GM21723 (cell line): ENCODE data around the gene EMILIN1.
"Not testable (repeated sequence)": the region's sequence is repeated elsewhere in the genome, so short reads cannot be mapped to it uniquely, and the experiment has no call there.

Experiments used
- ATAC-seq: cut with Tn5 transposase; IDR thresholded peaks from one replicate; pipeline ENCODE4 v1.9.1; 2021; ENCODE audit warnings: mild to moderate bottlenecking, moderate library complexity; ENCODE audit not compliant: unreplicated experiment

Gene EMILIN1

DNA sequence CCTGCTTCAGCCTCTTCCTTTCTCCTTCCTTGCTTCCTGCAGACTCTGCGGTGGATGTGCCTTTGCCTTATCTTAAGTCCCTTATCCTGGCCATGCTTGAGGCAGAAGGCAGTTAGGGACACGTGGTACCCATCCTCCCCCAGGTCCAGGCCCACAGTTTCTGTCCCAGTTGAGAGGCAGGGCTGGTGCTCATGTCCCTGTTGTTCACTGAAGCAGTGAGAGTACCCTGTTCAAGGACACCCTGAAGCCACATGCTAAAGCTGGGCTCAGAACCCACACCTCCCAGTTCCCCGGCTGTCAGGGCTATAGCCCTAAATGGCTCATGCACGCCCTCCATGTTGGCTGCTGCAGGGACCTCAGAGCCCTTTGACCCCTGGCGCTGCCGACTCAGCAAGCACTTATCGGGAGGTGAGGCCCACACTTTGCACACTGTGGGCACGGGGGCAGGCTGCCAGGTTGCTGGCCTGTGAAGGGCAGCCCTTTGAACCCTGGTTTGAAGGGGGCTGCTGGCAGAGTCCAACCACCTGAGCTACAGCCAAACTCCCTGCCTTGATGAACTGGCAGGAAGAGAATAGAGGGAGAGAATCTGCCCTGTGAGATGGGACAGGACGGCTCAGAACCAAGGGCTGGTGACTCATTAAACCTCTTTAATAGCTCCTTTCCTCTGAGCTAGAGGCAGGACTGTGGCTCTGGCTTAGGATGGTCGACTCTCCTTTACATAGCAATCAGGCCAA is 14.4 kb downstream of the EMILIN1 start:
- ATAC-seq, result no peak

DNA sequence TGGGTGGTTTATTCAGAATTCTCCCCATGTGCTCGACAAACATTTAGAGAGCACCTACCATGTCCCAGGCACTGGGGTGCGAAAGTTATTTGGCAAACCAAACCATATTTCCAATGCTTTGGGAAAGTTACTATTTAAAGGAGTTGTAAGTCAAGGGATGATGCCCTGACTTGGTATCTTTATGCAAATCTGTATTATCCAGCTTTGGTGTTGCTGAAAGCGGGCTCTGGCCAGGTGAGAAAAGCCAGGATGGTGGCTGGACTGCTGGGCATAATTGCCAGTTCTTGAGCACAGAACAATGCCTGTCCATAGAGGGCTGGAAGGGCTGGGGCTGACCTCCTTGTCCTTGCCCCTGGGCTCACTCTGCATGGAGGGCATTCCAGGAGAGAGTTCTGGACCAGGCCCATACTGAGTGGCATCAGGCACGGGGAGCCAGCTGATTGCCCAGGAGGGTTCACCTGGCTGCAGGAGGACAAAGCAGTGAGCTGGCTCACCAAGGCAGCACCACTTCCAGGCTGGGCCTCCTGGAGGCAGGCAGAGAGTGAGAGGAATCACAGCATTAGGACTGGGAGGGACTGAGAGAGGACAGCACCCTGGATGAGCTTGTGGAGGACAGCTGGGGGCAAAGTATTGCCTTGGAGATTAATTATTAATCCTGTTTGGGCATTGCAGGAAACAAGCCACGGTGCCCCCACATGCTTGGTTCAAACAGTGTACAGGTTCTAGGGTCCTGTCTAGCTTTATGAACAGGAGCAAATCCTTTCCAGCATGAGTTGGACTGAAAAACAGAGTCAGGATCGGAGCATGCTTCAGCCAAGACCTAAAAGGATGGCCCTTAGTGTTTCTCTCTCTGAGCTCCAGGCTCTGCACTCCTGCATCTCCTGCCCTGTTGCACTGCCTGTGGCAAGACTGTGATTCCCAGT is 15.3 kb downstream of the EMILIN1 start:
- no peak for ATAC-seq

- no peak for ATAC-seq
These were observed 16.1 kb downstream of the EMILIN1 start for GRCh38 chr2:27094353-27094984.

GRCh38 chr2:27095427-27095744 is 17.0 kb downstream of the EMILIN1 start:
- ATAC-seq, result no peak

- ATAC-seq, result peak; percentile 75
These were observed 17.6 kb downstream of the EMILIN1 start for GRCh38 chr2:27095745-27096651.

DNA sequence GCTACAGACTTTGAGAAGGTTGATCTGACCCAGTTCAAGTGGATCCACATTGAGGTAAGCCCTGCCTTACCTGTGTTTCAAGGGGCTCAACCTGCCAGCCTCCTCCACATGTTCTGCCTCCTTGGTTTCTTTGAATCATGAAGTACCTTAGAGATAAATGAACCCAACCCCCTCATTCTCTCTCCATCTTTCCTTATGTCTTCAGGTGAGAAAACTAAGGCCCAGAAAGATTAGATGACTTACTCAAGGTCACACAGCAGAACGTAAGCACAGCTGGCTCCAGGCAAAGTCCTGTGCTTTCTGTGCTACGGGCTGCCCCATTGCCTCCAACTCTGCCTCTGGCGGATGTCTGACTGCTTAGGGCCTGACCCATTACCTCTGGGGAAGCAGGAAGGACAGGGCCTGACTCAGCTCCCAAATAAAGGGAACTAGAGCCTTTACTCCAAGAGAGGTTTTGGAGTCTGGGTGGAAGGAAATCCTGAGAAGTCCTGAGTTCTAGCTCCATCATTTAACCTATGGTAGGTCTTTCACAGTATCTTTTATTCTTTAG is 18.4 kb downstream of the EMILIN1 start:
- no peak for ATAC-seq

GRCh38 chr2:27097341-27097740 is 18.9 kb downstream of the EMILIN1 start:
- ATAC-seq, result no peak

- no peak for ATAC-seq
These were observed 21.0 kb downstream of the EMILIN1 start for GRCh38 chr2:27099334-27099955.

DNA sequence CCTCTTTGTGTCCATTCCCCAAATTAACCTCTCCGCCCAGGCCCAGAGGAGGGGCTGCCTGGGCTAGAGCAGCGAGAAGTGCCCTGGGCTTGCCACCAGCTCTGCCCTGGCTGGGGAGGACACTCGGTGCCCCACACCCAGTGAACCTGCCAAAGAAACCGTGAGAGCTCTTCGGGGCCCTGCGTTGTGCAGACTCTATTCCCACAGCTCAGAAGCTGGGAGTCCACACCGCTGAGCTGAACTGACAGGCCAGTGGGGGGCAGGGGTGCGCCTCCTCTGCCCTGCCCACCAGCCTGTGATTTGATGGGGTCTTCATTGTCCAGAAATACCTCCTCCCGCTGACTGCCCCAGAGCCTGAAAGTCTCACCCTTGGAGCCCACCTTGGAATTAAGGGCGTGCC is 21.6 kb downstream of the EMILIN1 start:
- no peak for ATAC-seq

DNA sequence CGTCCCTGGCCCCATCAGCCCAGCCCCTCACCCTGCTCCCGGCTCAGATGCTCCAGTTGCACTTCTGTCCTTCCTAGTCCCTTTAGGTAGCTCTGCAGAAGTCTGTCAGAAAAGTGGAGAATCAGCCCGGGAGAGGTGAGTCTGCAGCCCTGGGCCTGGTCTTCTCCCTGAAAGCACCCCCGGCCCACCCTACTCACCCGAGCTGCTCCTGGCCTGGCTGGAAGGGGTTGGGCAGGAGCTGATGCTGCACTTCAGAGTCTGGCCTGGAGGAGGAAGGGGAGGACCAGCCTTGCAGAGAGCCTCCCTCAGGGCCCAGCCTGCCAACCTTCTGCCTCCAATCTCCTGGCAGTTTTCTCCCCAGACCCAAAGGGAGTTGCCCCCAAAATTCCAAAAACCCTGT is 23.9 kb downstream of the EMILIN1 start:
- no peak for ATAC-seq

DNA sequence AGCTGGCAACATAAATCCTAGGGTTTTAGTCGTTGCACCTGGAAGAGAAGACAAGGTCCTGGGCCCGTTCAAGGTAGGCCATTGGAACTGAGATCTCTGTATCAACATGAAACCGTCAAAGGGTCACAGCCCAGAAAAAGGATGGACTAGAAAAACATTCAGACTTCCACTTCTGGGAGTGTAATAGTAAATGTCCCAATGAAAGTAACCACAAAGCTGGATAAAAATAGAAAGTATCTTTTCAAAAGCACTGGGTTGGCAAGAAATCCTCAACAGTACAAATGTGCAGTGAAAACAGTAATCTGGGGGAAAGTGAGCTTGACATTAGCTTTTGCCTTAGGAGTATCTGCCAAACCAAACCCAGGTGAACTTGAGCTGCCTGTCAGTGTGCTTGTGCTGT is 27.6 kb downstream of the EMILIN1 start:
- ATAC-seq, result no peak

DNA sequence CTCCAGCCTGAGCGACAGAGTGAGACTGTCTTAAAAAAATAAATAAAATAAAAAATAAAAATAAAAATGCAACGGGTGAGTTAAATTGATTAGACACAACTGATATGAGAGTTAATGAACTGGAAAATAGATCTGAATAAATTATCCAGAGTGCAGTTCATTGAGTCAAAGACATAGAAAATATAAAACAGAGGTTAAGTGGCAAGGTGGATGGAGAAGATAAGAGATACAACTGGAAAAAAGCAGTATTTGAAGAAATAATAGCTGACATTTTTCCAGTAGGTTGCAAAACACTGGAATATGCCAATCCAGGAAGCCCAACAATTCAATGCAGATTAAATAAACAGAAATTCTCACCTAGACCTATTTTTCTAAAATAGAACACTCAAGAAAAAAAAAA is 29.8 kb downstream of the EMILIN1 start:
- no peak for ATAC-seq

GRCh38 chr2:27109083-27109482 is 30.7 kb downstream of the EMILIN1 start:
- ATAC-seq, result no peak

- not testable (repeated sequence) for ATAC-seq
These were observed 32.4 kb downstream of the EMILIN1 start for GRCh38 chr2:27110603-27111352.

- not testable (repeated sequence) for ATAC-seq
These were observed 33.1 kb downstream of the EMILIN1 start for GRCh38 chr2:27111392-27112078.

DNA sequence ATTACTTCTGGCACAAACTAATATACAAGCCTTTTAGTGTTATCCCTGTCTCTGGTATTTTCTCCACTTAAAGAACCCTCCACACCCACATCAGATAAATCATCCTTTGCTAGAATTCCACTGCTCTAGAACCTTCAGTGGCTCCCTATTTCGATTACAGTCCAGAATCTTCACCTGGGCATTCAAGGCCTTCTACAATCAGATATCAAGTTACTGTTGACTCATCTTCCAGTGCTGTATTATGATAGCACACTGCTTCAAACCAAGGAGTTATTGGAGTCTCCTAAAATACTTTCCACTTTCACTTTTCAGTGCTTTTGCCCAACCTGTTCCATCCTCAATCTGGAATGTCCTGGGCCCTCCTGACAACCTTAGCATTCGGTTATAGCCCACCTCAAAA is 37.1 kb downstream of the EMILIN1 start:
- no peak for ATAC-seq

- no peak for ATAC-seq
These were observed 39.6 kb downstream of the EMILIN1 start for GRCh38 chr2:27117995-27118524.

DNA sequence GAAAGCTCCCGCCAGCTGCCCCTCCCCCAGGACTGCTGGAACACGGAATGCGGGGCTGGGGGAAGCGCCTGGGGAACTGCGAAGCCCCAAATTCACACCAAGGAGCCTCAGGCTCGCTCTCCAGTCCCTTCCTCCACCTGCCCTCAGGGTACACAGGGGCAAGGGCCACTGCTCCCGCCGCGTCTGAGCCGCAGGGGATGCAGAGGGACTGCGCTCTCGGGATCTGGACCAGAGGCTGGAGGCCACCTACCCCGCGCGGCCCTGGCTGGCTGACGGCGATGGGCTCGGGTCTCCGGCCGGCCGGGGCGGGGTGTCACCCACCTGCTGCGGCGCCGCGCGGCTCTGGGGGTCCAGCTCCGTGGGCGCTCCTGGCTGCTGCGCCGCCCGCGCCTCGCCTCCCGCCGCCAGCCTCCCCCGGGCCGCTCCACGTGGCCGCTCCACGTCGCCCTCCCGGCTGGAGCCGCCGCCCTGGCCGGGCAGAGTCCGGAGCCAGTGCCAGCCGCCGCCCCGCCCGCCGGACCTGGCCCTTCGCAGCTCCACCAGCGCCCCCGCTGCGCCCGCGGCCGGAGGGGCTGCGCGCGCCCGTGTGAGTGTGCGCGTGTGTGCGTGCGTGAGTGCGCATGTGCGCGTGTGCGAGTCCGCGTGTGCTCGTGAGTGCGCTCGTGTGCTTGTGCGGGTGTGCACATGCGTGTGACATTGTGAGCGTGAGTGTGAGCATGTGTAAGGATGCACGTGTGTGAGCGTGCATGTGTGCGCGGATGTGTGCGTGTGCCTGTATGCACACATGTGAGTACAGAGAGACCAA is 40.3 kb downstream of the EMILIN1 start, which contains the start of gene CGREF1:
Gene CGREF1, minus strand, starts transcription at position 604 of the 805 bp plus-strand sequence. CDS start 14,762 bp downstream, outside the sequence.
- no peak for ATAC-seq
